PC-9 (cell line): ENCODE data around the gene ATG2A.

ENCODE experiments used
- CTCF ChIP-seq: fragments of 200-600 bp; sonication (generic); conservative IDR thresholded peaks from 2 replicates; pipeline ENCODE4 v1.6.1; 2017; ENCODE audit warnings: mixed run types, antibody characterized with exemption, mild to moderate bottlenecking, moderate library complexity
- EZH2 ChIP-seq: fragments of 200-600 bp; sonication (generic); IDR thresholded peaks from 2 replicates; pipeline ENCODE4 v1.8.0; 2017; ENCODE audit warnings: antibody characterized with exemption, low read depth

- TF ChIP-seq CTCF = no peak
- TF ChIP-seq EZH2 = no peak
Measured at GRCh38 chr11:64892838-64893193, 24.2 kb downstream of the ATG2A start.
